Spleen (tissue), 11 donors: ENCODE measurements around the gene FOXE3. TPM values are rescaled to one million over a fixed set of nuclear protein-coding genes. Genes with fewer than 3 reads are reported as not detected.

Source experiments
- DNase-seq: peaks from one replicate; pipeline ENCODE4 v3.0.0-alpha.2; 2020
- H3K27ac ChIP-seq, 8 donors: fragments of 200-600 bp; sonication (generic) in 7 of 8; 1 replicate in 4 of 8; 2 replicates in 4 of 8; pipeline versions ENCODE4 v1.5.0 to v1.8.0; 2016 to 2021; ENCODE audit warnings: inconsistent platforms in 4 of 8, mild to moderate bottlenecking in 4 of 8, moderate library complexity in 1 of 8
- H3K27me3 ChIP-seq, 7 donors: fragments of 200-600 bp; sonication (generic) in 6 of 7; replicated peaks in 1 of 7; 1 replicate in 4 of 7; 2 replicates in 3 of 7; pipeline versions ENCODE4 v1.5.0 to v1.8.0; 2016 to 2021; ENCODE audit warnings: inconsistent platforms in 3 of 7, mild to moderate bottlenecking in 1 of 7
- H3K36me3 ChIP-seq, 6 donors: fragments of 200-600 bp; sonication (generic) in 5 of 6; 1 replicate in 4 of 6; 2 replicates in 2 of 6; pipeline versions ENCODE4 v1.5.0 to v1.8.0; 2016 to 2021; ENCODE audit warnings: inconsistent platforms in 2 of 6
- H3K4me1 ChIP-seq, 6 donors: fragments of 200-600 bp; sonication (generic) in 5 of 6; 1 replicate in 3 of 6; 2 replicates in 3 of 6; pipeline versions ENCODE4 v1.5.0 to v1.8.0; 2016 to 2021; ENCODE audit warnings: inconsistent platforms in 3 of 6
- H3K4me3 ChIP-seq, 8 donors: fragments of 200-600 bp; sonication (generic) in 7 of 8; 1 replicate in 4 of 8; 2 replicates in 4 of 8; pipeline versions ENCODE4 v1.5.0 to v1.8.0; 2016 to 2021; ENCODE audit warnings: inconsistent platforms in 4 of 8, mild to moderate bottlenecking in 4 of 8, moderate library complexity in 2 of 8
- H3K9me3 ChIP-seq, 8 donors: fragments of 200-600 bp; sonication (generic) in 7 of 8; 1 replicate in 4 of 8; 2 replicates in 4 of 8; pipeline versions ENCODE4 v1.5.0 to v1.8.0; 2016 to 2021; ENCODE audit warnings: inconsistent platforms in 4 of 8
- CTCF ChIP-seq, 11 experiments: fragments of 200-600 bp in 7 of 11; fragments of 450-650 bp in 4 of 11; sonication (generic) in 4 of 11; IDR thresholded peaks in 8 of 11; conservative IDR thresholded peaks in 3 of 11; 1 replicate in 7 of 11; 2 replicates in 4 of 11; pipeline versions ENCODE4 v1.4.0 to v1.8.0; 2016 to 2021; ENCODE audit warnings: antibody characterized with exemption in 11 of 11, inconsistent platforms in 4 of 11, mild to moderate bottlenecking in 1 of 11
- POLR2A ChIP-seq, 3 donors: fragments of 450-650 bp; IDR thresholded peaks; one replicate each; pipeline ENCODE4 v1.5.1; 2017; ENCODE audit warnings: antibody characterized with exemption in 3 of 3, mild to moderate bottlenecking in 1 of 3
- POLR2AphosphoS5 ChIP-seq, 3 donors: sonication (generic); formaldehyde crosslinking; IDR thresholded peaks; one replicate each; pipeline ENCODE4 v1.5.1; 2017; ENCODE audit warnings: antibody characterized with exemption in 3 of 3
- WGBS, 5 donors: extraction: QIAGEN DNeasy Blood & Tissue Kit in 3 of 5; methylation state at CpG; one replicate each; pipeline versions ENCODE4 v1.1.5 to v1.1.7; 2013 to 2018; 5-methylcytosine and 5-hydroxymethylcytosine counted together
- intact Hi-C: fragments of 100-400 bp; cut with DNase I; formaldehyde crosslinking; loops from one replicate; pipeline ENCODE4 v1.15.0; 2023; ENCODE audit warnings: low total_unique reads
- polyA plus RNA-seq, 3 donors: library from polyadenylated mRNA; stranded (reverse); fragments of 200-250 nt; gene quantifications; one replicate each; pipeline ENCODE4 v1.2.1, GENCODE V29; 2013
- total RNA-seq, 7 donors: library from RNA; depleted of rRNA in 3 of 7; stranded (reverse); fragments of >200 nt in 3 of 7; fragmentation: NEBNext Ultra II Directional in 4 of 7; extraction: Animal tissue kit (Norgen Biotek cat#: 25700) in 4 of 7; gene quantifications; one replicate each; pipeline versions ENCODE4 v1.1.0 to v1.2.1, GENCODE V29; 2016 to 2021
- donor health status: healthy with polysubstance abuse.
- donor health status: DM: no; HTN: no; CAD: no; lungs with moderate emphysema.
- donor health status: DM: no; HTN: no; CAD: no.
- donor health status: Bipolar disorder and iron deficiency.
- donor health status: healthy.
- donor health status: DM: no; HTN: no; CAD: no.
- donor health status: DM: yes; HTN: yes; CAD: no.

FOXE3 gene
- total and polyA plus RNA-seq, 10 donors: not detected

DNA sequence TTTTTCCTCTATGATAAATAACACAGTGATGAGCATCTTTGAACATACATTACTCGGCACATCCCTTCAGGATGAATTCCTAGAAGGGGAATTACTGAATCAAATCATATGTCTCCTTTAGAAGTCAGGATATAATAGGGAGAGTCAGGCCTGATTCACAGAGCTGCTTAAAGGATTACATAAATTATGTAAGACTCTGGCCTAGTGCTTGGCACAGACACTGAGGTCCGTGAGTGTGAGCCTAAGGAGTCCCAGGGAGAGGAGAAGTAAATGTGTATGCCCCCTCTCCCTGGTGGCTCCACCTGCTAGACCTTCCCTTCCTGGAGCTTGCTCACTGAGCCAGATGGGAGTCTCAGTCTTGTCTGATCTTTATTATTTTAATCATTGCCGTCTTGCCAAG lies 8.6 kb upstream of the FOXE3 start:
- no peaks in the 10 kb centered on the region for H3K36me3 ChIP-seq
- no peak for TF ChIP-seq POLR2A (IDR thresholded peaks at IDR 0.05)
- no peak for TF ChIP-seq CTCF (IDR thresholded peaks at IDR 0.05 in 8 of 11, conservative IDR thresholded peaks at IDR 0.05 in 3 of 11)
- no peak for TF ChIP-seq POLR2AphosphoS5 (IDR thresholded peaks at IDR 0.05)
- H3K9me3 ChIP-seq: no peaks in the 10 kb centered on the region
- intact Hi-C loops: no loop called here
- H3K27ac ChIP-seq: no peak overlapping the region
- H3K27me3 ChIP-seq: peaks cover 0 to 18% (median 0%) of the 10 kb centered on the region in 7 donors
- 84 to 95% (median 87%) methylated on average over 3 of the region's 3 CpGs for WGBS, 5 donors
- H3K4me3 ChIP-seq: no peak overlapping the region
- DNase-seq: no peak
- H3K4me1 ChIP-seq: no peaks in the 10 kb centered on the region

DNA sequence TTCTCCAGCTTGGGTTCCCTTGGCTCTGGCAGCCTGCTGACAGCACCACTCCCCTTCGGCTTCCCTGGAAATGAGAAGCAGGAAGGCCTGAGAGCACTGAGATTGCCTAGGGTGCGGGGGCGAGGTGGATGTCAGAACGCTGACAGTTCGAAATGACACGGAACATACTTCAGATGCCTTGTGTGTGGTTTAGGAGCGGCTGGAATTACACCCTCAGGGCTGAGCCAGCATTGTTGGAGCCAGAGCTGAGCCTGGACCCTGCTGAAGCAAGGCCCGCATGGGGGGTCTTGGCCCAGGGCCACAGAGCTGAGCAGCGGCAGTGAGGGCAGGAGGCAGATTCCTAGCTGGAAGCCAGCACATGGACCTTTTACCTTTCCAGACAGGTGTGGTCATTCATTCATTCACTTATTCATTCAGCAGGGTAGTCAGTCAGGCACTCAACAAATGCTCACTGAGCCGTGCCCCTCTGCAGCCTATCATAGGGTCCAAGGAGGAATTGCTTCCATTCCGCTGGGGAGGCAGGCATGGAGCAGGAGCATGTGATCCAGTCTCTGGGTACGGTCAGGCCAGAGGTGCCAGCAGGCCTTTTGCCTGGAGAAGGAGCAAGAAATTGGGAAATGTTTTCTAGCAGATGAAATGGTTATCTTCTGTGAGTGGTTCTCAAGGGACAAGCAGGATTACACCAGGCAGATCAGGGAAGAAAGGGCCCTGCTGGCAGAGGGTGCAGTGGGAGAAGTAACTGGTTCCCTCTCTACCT lies 6.6 kb upstream of the FOXE3 start:
- no peaks in the 10 kb centered on the region for H3K9me3 ChIP-seq
- H3K4me3 ChIP-seq: no peak overlapping the region
- DNase-seq: no peak
- no peaks in the 10 kb centered on the region for H3K4me1 ChIP-seq
- TF ChIP-seq POLR2A (IDR thresholded peaks at IDR 0.05): no peak
- no peak for TF ChIP-seq POLR2AphosphoS5 (IDR thresholded peaks at IDR 0.05)
- TF ChIP-seq CTCF (IDR thresholded peaks at IDR 0.05 in 8 of 11, conservative IDR thresholded peaks at IDR 0.05 in 3 of 11): no peak
- 71 to 92% (median 83%) methylated on average over 12 of the region's 12 CpGs for WGBS, 5 donors
- intact Hi-C loops: no loop called here
- no peak overlapping the region for H3K27ac ChIP-seq
- H3K36me3 ChIP-seq: no peaks in the 10 kb centered on the region
- H3K27me3 ChIP-seq: peaks cover 0 to 9% (median under 1%) of the 10 kb centered on the region in 7 donors

DNA sequence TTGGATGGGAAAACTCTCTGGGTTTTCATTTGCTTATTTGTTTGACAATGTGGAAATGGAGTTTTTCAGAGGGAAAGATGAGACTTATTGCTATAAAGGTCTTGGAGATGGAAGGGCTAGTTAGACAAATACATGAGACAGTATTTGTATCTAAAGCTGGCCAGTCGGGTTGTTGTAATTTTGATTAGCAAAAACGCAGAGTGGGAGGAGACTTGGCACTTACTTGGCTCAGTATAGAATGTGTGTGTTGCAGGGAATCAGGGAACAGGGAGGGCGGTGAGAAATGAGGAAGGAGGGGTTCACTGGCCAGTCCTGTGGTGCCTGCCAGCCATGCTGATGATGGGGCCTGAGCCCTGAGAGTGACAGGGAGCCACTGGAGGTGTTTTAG lies 6.0 kb upstream of the FOXE3 start:
- Histone ChIP-seq H3K36me3 (no peaks in the 10 kb centered on the region), H3K4me3 (no peak overlapping the region), H3K4me1 (no peaks in the 10 kb centered on the region), H3K27me3 (peaks cover 0 to 14% (median 6%) of the 10 kb centered on the region in 7 donors), H3K27ac (no peak overlapping the region), H3K9me3 (no peaks in the 10 kb centered on the region)
- TF ChIP-seq CTCF (IDR thresholded peaks at IDR 0.05 in 8 of 11, conservative IDR thresholded peaks at IDR 0.05 in 3 of 11): no peak
- TF ChIP-seq POLR2A (IDR thresholded peaks at IDR 0.05): no peak
- no peak for TF ChIP-seq POLR2AphosphoS5 (IDR thresholded peaks at IDR 0.05)
- 70 to 79% (median 71%) methylated on average over 3 of the region's 3 CpGs for WGBS, 5 donors
- intact Hi-C loops: no loop called here
- DNase-seq: no peak

GRCh38 chr1:47411436-47411835 lies 4.6 kb upstream of the FOXE3 start:
- no peaks in the 10 kb centered on the region for H3K9me3 ChIP-seq
- 30 to 88% (median 48%) methylated on average over 1 to 2 of the region's 2 CpGs for WGBS, 5 donors
- intact Hi-C loops: no loop called here
- peaks cover 0 to 1% (median 0%) of the 10 kb centered on the region in 6 donors for H3K4me1 ChIP-seq
- H3K27me3 ChIP-seq: peaks cover 0 to 28% (median 16%) of the 10 kb centered on the region in 7 donors
- no peak for DNase-seq
- no peak overlapping the region for H3K27ac ChIP-seq
- no peaks in the 10 kb centered on the region for H3K36me3 ChIP-seq
- TF ChIP-seq POLR2A (IDR thresholded peaks at IDR 0.05) (no peak), CTCF (IDR thresholded peaks at IDR 0.05 in 8 of 11, conservative IDR thresholded peaks at IDR 0.05 in 3 of 11) (no peak)
- no peak overlapping the region for H3K4me3 ChIP-seq
